Measurements from ENCODE around the gene C15orf62.

The C15orf62 gene

DNA sequence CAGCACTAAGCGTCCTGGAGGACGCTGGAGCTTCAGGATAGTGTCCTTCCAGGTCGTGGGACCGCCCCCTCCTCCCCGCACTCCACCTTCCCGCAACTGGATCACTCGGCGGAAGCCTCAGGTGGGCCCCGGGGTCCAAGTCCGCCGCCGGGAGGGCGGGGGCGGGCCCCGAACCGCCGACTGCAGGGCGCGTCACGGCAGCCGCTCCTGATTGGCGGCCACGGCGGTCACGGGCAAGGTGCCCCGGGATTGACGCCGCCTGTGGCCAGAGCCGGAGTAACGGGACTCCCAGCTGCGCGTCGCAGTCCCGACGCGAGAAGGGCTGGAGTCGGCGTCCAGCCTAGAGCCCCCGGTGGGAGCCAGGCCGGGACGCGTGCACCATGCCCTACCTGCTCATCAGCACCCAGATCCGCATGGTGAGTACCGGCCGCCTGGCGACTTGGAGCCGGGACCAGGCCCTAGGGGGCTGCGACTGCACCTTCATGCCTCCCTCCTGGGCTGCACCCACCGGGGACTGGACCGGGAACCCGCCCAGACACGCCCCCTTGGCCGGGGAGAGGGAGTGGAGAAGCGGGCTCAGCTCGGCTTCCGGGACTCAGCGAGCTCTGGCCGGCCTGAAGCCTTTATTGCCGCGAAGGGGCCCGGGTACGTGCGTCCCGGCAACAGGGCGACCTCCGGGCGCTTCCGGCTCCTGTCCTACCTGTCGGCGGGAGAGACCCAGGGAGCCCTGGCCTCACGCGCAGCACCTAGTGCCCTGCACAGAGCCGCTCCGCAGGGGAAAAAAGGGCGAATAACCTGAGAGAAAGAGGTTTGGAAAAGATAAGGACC, 5.8 kb upstream of the C15orf62 start, which contains the start of gene GCHFR:
Gene GCHFR, plus strand, starts transcription at position 268 of the 828 bp plus-strand sequence. Its CDS starts 113 bp downstream, at position 381.
- H3K4me2 ChIP-seq (ENCODE audit: low read length): peak within 1 kb of the TSS; percentile 99
- no peaks in the 10 kb centered on the region for H3K9me3 ChIP-seq (ENCODE audit: insufficient read depth, low read length)
- H3K27ac ChIP-seq (ENCODE audit: low read length): 0 out of 2 replicates have a peak within 1 kb of the TSS, but pooled peaks have one; percentile 7
- TF ChIP-seq CTCF (IDR thresholded peaks at IDR 0.05; ENCODE audit: low read depth, low read length) (peak; percentile 29; the same call in 1 of the 2 replicates), EZH2phosphoT487 (IDR thresholded peaks at IDR 0.05; ENCODE audit: low read depth) (no peak)
- H3K36me3 ChIP-seq (replicated peaks; ENCODE audit: low read depth, low read length): peaks cover 10% of the 10 kb centered on the region
- H3K4me3 ChIP-seq (ENCODE audit: low read length): peak within 1 kb of the TSS; percentile 88
- no peaks in the 10 kb centered on the region for H3K27me3 ChIP-seq (ENCODE audit: low read depth, low read length)
- H4K20me1 ChIP-seq (ENCODE audit: insufficient read depth, low read length): no peaks in the 10 kb centered on the region
- peaks cover 40% of the 10 kb centered on the region for H3K4me1 ChIP-seq (ENCODE audit: low read length)
- H3K79me2 ChIP-seq (ENCODE audit: low read length): no peaks in the 10 kb centered on the region
- H3K9ac ChIP-seq (ENCODE audit: low read length): peak within 1 kb of the TSS; percentile 77
- peak within 1 kb of the TSS; percentile 62 for H2AFZ ChIP-seq (ENCODE audit: low read depth, low read length)

DNA sequence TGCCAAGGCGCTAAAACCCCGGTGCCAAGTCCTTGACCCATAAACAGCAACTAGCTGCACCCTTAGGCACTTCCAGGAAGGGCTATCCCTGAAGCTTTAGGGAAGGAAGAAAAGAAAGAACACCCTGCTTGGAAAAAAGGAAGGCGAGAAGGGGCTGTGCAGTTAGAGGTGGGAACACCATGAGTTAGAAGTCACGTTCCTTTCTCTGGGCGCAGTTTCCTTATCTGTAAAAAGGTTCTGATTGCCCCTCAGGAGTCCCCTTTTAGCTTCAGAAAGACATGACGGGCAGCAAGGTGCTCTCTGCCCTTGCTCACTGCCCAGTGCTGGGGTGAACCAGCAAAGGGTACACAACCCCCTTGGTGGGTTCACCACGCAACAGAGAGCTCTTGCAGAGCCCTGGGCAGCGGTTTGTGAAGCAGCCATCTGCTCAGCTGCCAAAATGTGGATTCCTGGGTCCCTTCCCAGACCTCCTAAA, 5.1 kb upstream of the C15orf62 start:
- Histone ChIP-seq H3K4me1 (ENCODE audit: low read length) (peaks cover 47% of the 10 kb centered on the region), H3K79me2 (ENCODE audit: low read length) (no peaks in the 10 kb centered on the region), H3K27ac (ENCODE audit: low read length) (0 out of 2 replicates have a peak overlapping the region, but pooled peaks have one; percentile 7)

GRCh38 chr15:40766194-40766815, 3.5 kb upstream of the C15orf62 start:
- TF ChIP-seq EZH2phosphoT487 (IDR thresholded peaks at IDR 0.05; ENCODE audit: low read depth) (no peak), CTCF (IDR thresholded peaks at IDR 0.05; ENCODE audit: low read depth, low read length) (no peak)
- H3K4me3 ChIP-seq (ENCODE audit: low read length): no peak overlapping the region
- H4K20me1 ChIP-seq (ENCODE audit: insufficient read depth, low read length): no peaks in the 10 kb centered on the region
- H3K79me2 ChIP-seq (ENCODE audit: low read length): no peaks in the 10 kb centered on the region
- H3K27me3 ChIP-seq (ENCODE audit: low read depth, low read length): no peaks in the 10 kb centered on the region
- H3K9me3 ChIP-seq (ENCODE audit: insufficient read depth, low read length): no peaks in the 10 kb centered on the region
- H2AFZ ChIP-seq (ENCODE audit: low read depth, low read length): no peak overlapping the region
- no peak overlapping the region for H3K27ac ChIP-seq (ENCODE audit: low read length)
- no peak overlapping the region for H3K4me2 ChIP-seq (ENCODE audit: low read length)
- H3K36me3 ChIP-seq (replicated peaks; ENCODE audit: low read depth, low read length): peaks cover 10% of the 10 kb centered on the region
- H3K9ac ChIP-seq (ENCODE audit: low read length): no peak overlapping the region
- H3K4me1 ChIP-seq (ENCODE audit: low read length): peaks cover 53% of the 10 kb centered on the region

More for the DNA sequence above, 5.1 kb upstream of the C15orf62 start:
- no peak for TF ChIP-seq CTCF (IDR thresholded peaks at IDR 0.05; ENCODE audit: low read depth, low read length)
- no peak for TF ChIP-seq EZH2phosphoT487 (IDR thresholded peaks at IDR 0.05; ENCODE audit: low read depth)
- peak overlapping the region; percentile 62; the same call in 1 of the 2 replicates for H2AFZ ChIP-seq (ENCODE audit: low read depth, low read length)
- H4K20me1 ChIP-seq (ENCODE audit: insufficient read depth, low read length): no peaks in the 10 kb centered on the region
- H3K27me3 ChIP-seq (ENCODE audit: low read depth, low read length): no peaks in the 10 kb centered on the region
- no peaks in the 10 kb centered on the region for H3K9me3 ChIP-seq (ENCODE audit: insufficient read depth, low read length)
- H3K4me2 ChIP-seq (ENCODE audit: low read length): peak overlapping the region; percentile 99
- peak overlapping the region; percentile 88 for H3K4me3 ChIP-seq (ENCODE audit: low read length)
- H3K9ac ChIP-seq (ENCODE audit: low read length): peak overlapping the region; percentile 77
- peaks cover 10% of the 10 kb centered on the region for H3K36me3 ChIP-seq (replicated peaks; ENCODE audit: low read depth, low read length)
